HG03135 (cell line): ENCODE data around the gene LDHB.
"Not testable (repeated sequence)": the region's sequence is repeated elsewhere in the genome, so short reads cannot be mapped to it uniquely, and the experiment has no call there.

ENCODE experiments used
- ATAC-seq: cut with Tn5 transposase; IDR thresholded peaks from one replicate; pipeline ENCODE4 v1.9.1; 2021; ENCODE audit warnings: mild to moderate bottlenecking, moderate library complexity; ENCODE audit not compliant: unreplicated experiment

LDHB gene

DNA sequence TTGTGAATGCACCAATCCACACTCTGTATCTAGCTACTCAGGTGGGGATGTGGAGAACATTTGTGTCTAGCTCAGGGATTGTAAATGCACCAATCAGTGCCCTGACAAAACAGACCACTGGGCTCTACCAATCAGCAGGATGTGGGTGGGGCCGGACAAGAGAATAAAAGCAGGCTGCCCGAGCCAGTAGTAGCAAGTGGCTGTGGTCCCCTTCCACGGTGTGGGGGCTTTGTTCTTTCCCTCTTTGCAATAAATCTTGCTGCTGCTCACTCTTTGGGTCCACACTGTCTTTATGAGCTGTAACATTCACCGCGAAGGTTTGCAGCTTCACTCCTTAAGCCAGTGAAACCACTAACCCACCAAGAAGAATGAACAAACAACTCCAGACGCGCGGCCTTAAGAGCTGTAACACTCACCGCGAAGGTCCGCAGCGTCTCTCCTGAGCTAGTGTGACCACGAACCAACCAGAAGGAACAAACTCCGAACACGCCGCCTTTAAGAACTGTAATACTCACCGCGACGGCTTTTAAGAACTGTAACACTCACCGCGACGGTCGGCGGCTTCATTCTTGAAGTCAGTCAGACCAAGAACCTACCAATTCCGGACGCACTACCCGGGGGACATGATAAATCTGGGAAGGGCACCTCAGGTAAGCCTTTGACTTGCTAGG, 4.6 kb upstream of the LDHB start:
- ATAC-seq = no peak

DNA sequence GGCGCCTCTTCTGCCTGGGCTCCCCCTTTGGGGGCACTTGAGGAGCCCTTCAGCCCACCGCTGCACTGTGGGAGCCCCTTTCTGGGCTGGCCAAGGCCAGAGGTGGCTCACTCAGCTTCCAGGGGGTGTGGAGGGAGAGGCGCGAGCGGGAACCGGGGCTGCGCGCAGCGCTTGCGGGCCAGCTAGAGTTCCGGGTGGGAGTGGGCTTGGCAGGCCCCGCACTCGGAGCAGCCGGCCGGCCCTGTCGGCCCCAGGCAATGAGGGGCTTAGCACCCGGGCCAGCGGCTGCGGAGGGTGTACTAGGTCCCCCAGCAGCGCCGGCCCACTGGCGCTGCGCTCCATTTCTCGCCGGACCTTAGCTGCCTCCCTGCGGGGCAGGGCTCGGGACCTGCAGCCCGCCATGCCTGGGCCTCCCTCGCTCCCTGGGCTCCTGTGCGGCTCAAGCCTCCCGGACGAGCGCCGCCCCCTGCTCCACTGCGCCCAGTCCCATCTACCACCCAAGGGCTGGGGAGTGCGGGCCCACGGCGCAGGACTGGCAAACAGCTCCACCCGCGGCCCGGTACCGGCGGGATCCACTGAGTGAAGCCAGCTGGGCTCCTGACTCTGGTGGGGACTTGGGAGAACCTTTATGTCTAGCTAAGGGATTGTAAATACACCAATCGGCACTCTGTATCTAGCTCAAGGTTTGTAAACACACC, 3.9 kb upstream of the LDHB start:
- ATAC-seq = not testable (repeated sequence)

DNA sequence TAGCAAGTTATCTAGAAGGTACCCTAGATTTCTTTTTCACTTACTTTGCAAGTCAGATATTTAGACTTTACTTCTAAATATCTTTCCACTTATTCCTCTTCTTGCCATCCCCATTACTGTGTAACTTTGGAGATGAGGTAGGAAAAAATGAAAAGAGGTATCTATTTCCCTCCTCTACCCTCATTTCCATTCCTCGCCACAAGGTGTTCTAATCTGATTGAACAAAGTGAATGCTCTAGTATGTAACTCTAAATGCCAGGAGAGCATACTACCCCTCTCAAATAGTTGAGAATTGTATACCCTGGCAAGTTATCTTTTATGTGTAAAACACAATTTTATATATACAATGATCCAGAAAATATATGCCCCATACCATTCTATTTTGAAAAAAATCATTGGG, 1.7 kb upstream of the LDHB start:
- no peak for ATAC-seq

DNA sequence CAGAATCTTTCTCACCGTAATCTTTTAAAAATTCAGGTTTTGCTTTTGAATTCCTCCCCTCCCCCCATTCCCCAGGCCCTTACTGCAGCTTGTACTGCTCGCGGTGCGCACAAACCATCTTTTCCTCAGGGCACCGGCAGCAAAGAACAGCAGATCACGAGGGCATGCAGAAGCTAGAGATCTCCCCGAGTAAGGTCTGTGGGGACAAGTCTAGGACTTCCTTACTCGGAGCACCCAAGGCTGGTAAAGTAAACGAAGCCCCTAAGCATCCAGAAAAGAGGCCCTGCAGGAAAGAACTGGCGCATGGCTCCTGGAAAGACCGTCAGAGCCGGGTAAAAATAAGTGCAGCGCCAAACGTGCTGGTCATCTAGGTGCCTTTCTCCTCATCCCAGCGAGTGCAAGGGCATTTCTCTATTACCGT, 727 bp downstream of the LDHB start:
- peak; percentile 31 for ATAC-seq

DNA sequence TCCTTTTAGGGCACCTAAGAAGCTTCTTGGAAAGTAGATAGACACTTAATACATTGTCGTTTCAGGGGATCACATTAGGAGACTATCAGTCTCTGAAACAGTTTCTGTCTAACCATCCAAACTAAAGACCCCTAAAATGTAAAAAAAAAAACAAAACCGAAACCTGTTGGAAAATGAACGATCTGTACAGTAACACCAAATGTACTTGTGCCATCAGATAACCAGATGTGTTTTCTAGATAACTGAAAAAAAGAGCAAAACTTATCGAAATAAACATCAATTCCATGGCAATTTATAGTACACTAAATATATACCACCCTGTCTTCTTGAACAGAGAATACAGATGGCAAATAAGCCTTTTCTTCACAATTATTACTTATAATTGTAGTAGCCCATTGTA, 2.1 kb downstream of the LDHB start:
- ATAC-seq = no peak

DNA sequence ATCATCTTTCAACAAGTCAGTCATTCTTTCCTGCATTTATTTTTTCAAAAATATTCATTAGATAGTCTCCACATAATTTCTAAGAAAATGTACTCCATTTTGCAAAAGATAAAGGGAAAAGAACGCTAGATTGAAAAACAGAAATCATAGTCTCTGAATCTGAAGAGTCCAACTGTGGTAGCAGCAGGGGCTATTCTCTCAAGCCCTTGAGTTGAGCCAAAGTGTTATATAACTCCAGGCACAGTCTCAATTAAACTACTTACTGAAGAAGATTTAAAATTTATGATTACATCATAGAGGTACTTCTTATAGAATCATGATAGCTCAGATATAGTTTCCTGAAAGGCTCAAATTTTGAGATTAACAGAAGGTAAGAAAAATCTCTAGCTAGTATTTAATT, 5.8 kb downstream of the LDHB start:
- ATAC-seq = no peak

DNA sequence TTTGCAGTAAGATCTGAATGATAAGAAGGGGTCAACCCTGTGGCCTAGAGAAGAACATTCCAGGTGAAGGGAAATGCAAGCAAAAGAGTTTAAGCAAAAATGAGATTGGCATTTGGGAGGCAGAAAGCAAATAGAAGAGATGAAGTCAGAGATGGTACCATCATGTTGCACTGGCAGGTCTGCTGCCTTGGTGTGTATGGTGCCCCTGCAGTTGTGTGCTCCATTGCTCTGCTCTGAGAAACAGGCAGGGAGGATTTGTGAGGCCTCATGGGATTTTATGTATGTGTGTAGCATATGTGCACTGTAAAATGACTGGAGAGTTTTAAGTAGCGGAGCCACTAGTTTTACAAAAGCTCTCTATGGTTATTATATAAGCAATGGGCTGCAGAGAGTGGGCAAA, 6.6 kb downstream of the LDHB start:
- no peak for ATAC-seq

DNA sequence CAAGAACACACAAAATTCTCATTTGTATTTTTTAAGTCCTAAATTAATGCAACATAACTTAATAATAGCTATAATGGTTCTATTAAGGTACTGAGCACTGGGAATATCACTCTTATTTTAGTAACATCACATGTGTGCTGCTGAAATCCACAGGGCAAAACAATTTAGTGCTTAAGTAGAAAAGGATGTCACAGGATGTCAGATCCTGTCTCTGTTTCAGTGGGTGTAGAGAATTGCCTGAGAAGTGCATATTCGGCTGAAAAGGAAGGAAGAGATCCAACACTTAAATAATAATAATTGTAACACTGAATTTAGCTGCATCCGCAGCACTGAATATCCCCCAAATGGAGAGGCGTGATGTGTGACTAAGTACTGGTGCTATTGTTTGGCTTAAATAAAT, 8.6 kb downstream of the LDHB start:
- no peak for ATAC-seq

DNA sequence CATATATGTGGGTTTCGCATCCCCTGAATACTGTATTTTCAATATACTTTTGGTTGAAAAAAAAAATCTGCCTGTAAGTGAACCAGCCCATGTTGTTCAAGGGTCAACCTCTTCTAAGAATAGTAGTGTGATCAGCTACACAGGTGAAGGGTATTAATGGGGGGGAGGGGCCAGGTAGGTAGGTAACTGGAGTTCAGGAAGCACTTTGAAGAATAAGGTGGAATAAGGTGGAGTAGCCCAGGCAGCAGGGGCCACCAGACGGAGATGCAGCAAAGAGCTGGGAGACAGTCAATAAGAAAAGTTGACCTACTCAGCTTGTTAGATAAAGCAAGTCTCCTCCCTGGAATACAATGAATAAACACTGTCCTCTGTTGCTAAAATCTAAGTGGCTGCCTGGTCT, 9.3 kb downstream of the LDHB start:
- no peak for ATAC-seq

DNA sequence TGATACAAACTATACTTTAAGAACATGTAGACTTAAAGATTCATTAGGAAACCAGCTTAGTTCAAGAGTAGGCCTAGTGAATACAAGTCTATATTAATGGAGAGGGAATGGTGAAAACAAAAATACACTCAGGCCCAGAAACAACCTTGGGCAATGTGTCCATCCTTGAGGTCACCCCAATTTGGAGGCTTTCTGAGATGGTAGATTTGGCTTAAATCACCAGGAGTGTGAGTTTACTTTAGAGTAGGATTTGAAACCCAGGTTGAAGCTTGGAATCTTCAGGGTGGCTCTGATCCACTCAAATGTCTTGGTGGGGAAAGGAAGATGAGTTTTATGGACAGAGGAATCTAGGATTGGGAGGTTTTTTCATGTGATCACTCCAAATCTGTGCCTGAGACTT, 10.5 kb downstream of the LDHB start:
- no peak for ATAC-seq

DNA sequence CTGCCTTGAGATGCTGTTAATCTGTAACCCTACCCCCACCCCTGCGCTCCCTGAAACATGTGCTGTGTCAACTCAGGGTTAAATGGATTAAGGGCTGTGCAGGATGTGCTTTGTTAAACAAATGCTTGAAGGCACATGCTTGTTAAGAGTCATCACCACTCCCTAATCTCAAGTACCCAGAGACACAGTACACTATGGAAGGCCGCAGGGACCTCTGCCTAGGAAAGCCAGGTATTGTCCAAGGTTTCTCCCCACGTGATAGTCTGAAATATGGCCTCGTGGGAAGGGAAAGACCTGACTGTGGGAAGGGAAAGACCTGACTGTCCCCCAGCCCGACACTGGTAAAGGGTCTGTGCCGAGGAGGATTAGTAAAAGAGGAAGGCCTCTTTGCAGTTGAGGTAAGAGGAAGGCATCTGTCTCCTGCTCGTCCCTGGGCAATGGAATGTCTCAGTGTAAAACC, 12.6 kb downstream of the LDHB start:
- ATAC-seq = not testable (repeated sequence)

DNA sequence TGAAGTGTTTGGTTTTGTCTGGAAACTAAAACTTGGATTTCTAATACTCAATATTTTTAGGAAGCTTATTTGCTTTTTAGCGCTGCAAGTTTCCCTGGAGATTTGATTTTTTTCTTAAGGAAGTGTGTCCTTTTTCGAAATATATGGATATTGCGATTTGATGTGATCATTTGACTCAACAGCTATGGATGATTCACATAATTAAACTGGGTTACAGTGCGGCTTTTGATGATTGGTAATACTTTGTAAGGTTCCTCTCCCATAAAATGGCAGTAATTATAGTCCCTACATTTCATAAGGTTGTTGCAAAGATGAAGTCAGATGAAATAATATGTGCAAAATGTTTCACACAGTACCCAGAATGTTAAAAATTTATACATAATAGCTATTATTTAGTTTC, 13.1 kb downstream of the LDHB start:
- ATAC-seq = no peak

DNA sequence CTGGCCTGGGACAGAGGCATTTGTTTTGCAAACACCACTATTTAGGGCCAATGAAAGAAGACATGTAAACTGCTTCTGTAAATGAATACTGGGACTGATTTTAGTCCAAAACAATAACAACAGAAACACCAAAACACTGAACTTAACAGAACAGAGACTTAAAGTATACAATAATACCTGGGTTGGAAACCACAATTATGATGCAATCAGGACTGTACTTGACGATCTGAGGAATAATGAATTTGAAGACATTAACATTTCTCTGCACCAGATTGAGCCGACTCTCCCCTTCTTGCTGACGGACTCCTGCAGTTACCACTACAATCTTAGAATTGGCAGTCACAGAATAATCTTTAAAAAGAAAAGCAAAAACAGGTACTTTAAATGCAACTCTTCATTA, 13.9 kb downstream of the LDHB start:
- no peak for ATAC-seq

DNA sequence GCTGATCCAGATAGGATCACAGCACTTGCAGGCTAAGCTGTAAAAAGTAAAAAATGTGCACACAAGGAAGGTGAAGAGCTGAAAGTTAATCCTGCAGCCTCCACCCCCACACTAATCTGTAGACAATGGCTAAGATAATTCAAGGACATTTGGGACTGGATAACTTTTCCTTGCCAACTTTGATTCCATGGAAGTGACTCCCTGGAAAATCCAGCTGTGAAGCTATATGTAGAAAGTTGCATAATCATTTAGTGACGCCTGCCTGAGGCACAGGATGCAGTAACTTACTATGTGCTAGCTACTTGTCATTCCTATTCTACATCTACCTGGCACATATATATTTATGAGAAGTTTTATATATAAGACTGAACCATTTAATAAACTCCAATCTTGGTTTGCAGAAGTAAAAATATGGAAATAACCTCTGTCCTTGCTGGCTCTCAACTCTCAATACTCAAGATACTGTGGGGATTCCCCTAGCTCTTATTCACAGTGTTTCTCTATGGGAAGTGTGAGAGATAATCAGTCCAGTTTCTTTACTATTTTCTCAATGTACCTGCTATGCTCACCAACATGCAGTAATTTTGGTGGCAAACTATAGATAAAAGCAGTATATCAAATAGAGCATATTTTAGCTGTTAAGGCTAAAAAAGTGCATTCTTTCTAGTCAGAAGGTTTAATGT, 14.8 kb downstream of the LDHB start:
- no peak for ATAC-seq

DNA sequence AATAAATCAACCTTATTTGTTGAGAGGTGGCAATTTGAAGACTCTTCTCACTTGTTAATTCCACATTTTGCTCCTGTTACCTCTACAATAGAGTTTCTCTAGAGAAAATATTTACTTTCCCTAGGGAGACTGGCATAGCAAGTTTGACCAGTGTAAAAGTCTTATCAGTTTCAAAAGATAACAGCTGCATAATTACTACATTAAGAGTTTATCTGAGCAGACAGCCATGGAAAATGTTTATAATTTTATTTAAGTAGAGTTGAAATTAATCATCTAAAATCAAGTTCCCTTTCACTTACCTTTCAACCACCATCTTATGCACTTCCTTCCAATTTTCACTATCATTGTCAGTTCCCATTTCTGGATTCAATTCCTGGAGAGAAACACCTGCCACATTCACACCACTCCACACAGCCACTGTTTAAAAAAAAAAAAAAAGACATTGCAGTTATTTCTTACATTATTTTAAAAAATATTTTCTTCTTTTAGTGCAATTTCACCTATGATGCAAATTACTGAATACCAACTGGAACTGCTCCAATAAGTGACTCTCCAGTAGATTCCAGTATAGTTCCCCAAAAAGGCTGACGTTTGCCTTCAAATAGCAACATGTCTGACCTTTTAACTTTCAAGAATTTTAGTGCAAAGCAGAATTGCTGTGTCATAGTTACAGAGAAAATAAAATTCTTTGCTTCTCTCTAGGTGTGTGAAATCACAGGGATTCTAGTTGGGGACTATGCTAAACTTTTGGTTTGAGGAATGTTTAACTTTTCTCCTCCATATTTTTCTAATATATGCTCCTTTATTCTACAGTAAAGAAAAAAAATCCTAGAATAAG, 19.4 kb downstream of the LDHB start:
- no peak for ATAC-seq

DNA sequence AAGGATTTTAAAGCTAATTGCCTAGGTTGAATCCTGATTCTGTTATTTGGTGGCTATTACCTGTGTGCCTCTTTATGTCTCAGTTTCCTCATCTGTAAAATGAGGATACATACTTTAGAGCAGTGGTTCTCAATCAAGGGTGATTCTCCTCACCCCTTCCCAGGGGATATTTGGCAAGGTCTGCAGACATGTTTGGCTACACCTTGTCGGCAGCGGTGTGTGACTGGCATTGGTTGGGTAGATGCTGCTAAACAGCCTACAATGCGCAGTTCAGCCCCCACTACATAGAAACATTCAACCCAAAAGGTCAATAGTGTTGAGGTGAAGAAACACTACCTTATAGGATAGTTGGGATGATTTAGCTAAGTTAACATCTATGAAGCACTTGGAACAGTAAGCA, 23.4 kb downstream of the LDHB start:
- ATAC-seq = no peak

DNA sequence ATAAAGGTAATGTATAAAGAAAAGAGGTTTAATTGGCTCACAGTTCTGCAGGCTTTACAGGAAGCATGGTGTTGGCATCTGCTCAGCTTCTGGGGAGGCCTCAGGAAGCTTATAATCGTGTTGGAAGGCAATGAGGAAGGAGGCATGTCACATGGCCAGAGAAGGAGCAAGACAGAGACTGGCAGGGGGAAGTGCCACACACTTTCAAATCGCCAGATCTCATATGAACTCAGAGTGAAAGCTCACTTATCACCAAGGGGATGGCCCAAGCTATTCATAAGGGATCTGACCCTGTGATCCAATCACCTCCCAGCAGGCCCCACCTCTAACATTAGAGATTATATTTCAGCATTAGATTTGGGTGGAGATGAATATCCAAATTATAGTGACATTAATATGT, 26.3 kb downstream of the LDHB start:
- ATAC-seq = no peak

DNA sequence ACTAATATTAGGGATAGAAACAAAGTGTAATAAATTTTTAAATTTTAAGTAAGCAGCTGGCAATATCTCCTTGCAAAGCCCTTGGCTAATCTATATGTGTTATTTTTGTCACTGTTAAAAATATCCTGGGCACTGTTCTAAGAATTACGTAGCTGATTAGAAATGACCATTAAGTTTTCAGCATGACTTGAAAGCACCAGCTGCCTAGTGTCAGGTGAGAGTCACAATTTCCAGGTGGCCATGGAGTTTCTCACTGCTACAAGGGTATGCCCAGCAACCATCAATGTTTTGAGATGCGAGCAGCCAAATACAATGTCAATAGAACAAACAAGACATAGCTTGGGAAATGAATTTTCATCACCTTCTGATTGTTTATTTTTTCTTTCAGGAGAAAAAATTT, 29.7 kb downstream of the LDHB start:
- no peak for ATAC-seq

DNA sequence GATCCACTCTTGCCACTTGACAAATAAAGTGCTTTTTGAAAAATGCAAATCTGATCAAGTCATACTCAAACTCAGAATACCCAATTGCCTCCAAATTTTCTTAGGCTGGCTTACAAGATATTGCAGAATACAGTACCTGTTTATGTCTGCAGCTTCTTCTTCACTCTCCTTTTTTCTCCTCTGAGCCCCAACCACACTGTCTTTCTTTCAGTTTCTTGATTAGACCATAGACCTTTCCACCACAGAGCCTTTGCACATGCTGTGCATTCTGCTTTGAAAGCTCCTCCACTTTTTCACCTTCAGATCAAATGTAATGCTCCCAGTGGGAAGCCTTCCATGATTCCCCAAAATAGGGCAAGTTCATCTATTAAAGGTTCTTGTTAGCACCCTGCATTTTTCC, 39.1 kb downstream of the LDHB start:
- ATAC-seq = no peak

DNA sequence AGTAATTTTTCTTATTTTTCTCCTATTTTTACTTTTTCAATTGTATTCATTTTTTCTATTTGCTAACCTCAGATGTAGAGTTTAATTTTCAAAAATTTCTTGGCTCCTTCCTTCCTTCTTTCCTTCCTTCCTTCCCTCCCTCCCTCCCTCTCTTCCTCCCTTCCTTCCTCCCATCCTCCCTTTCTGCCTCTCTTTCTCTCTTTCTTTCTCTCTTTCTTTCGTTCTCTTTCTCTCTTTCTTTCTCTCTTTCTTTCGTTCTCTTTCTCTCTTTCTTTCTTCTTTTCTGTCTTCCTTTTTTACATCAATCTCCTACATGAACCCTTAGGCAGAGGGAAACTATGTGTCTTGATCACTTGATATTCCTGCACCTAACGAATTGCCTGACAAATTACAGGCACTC, 40.6 kb downstream of the LDHB start:
- ATAC-seq = no peak

DNA sequence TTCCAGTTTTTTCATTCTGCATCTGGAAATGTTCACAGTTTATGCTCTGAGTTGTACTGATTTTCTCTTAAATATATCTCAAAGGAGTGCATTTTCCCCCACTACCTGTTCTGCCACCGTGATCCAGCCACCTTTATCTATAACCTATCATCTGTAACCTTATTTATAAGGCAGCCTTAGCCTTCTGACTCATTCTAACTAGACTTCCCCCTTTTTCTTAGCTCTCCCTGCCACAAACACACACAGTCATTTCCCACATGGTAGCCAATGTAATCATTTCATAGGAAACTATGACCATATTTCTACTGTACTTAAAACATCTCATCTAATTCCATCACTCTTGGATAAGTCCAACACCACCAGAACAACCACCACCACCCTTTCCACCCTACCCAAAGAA, 42.2 kb downstream of the LDHB start:
- ATAC-seq = no peak
